Prostate gland (tissue), 2 donors: ENCODE results near the gene PLA2G2D. TPM values are rescaled to one million over a fixed set of nuclear protein-coding genes. Genes with fewer than 3 reads are reported as not detected.

Experiments used
- DNase-seq: peaks from one replicate; pipeline ENCODE4 v3.0.0-alpha.2; 2019; ENCODE audit warnings: low spot score
- H3K27ac ChIP-seq, 2 donors: fragments of 200-600 bp; sonication (generic); 2 replicates each; pipeline ENCODE4 v1.5.1; 2017 to 2019
- H3K27me3 ChIP-seq: fragments of 200-600 bp; sonication (generic); replicated peaks from 2 replicates; pipeline ENCODE4 v1.5.1; 2019; ENCODE audit not compliant: insufficient read depth
- H3K36me3 ChIP-seq, 2 donors: fragments of 200-600 bp; sonication (generic); 1 replicate in 1 of 2; 2 replicates in 1 of 2; pipeline versions ENCODE4 v1.5.1 to v1.8.1; 2017 to 2019
- H3K4me1 ChIP-seq: fragments of 200-600 bp; sonication (generic); replicated peaks from 2 replicates; pipeline ENCODE4 v1.5.1; 2019
- H3K4me3 ChIP-seq, 2 donors: fragments of 200-600 bp; sonication (generic); 2 replicates each; pipeline ENCODE4 v1.5.1; 2017 to 2019
- H3K9me3 ChIP-seq: fragments of 200-600 bp; sonication (generic); 2 replicates; pipeline ENCODE4 v1.5.1; 2017
- CTCF ChIP-seq, 4 experiments: fragments of 200-600 bp in 2 of 4; fragments of 450-650 bp in 2 of 4; sonication (generic) in 2 of 4; IDR thresholded peaks; 1 replicate in 3 of 4; 2 replicates in 1 of 4; pipeline ENCODE4 v1.5.1; 2016 to 2019; ENCODE audit warnings: antibody characterized with exemption in 4 of 4, mild to moderate bottlenecking in 2 of 4, moderate library complexity in 2 of 4
- POLR2A ChIP-seq: fragments of 450-650 bp; IDR thresholded peaks from one replicate; pipeline ENCODE4 v1.6.1; 2016; ENCODE audit warnings: antibody characterized with exemption, mild to moderate bottlenecking
- POLR2AphosphoS5 ChIP-seq: sonication (generic); formaldehyde crosslinking; IDR thresholded peaks from one replicate; pipeline ENCODE4 v1.6.1; 2017; ENCODE audit warnings: antibody characterized with exemption
- WGBS: methylation state at CpG from one replicate; pipeline ENCODE4 v1.1.5; 2018; 5-methylcytosine and 5-hydroxymethylcytosine counted together
- intact Hi-C: fragments of 100-400 bp; cut with DNase I; formaldehyde crosslinking; loops from one replicate; pipeline ENCODE4 v1.14.2; 2022
- total RNA-seq, 2 donors: library from RNA; depleted of rRNA; stranded (reverse); fragments of >200 nt; gene quantifications; one replicate each; pipeline ENCODE4 v1.1.0, GENCODE V29; 2016

PLA2G2D gene
- total RNA-seq, 2 donors from 2014 or later: not detected

GRCh38 chr1:20120796-20121195 lies 1.5 kb upstream of the PLA2G2D start:
- no peaks in the 10 kb centered on the region for H3K36me3 ChIP-seq
- WGBS: 94% methylated on average over 4 of the region's 4 CpGs
- no peak overlapping the region for H3K4me3 ChIP-seq
- intact Hi-C loops: no loop called here
- TF ChIP-seq CTCF (IDR thresholded peaks at IDR 0.05): no peak
- TF ChIP-seq POLR2A: no peak
- TF ChIP-seq POLR2AphosphoS5: no peak
- H3K9me3 ChIP-seq: no peaks in the 10 kb centered on the region
- no peak overlapping the region for H3K27ac ChIP-seq
- H3K4me1 ChIP-seq: no peaks in the 10 kb centered on the region
- DNase-seq: no peak
- H3K27me3 ChIP-seq: no peaks in the 10 kb centered on the region

- H3K27me3 ChIP-seq: no peaks in the 10 kb centered on the region
- TF ChIP-seq CTCF (IDR thresholded peaks at IDR 0.05): no peak
- TF ChIP-seq POLR2A: no peak
- TF ChIP-seq POLR2AphosphoS5: no peak
- intact Hi-C loops: no loop called here
- H3K27ac ChIP-seq: no peak overlapping the region
- H3K36me3 ChIP-seq: no peaks in the 10 kb centered on the region
- no peak overlapping the region for H3K4me3 ChIP-seq
- H3K4me1 ChIP-seq: no peaks in the 10 kb centered on the region
- no peaks in the 10 kb centered on the region for H3K9me3 ChIP-seq
- DNase-seq: no peak
Measured at GRCh38 chr1:20117236-20117635, 2.1 kb downstream of the PLA2G2D start.

- Histone ChIP-seq H3K4me1 (no peaks in the 10 kb centered on the region), H3K36me3 (no peaks in the 10 kb centered on the region), H3K9me3 (no peaks in the 10 kb centered on the region), H3K27me3 (no peaks in the 10 kb centered on the region), H3K4me3 (no peak overlapping the region), H3K27ac (no peak overlapping the region)
- TF ChIP-seq POLR2A (no peak), CTCF (IDR thresholded peaks at IDR 0.05) (no peak), POLR2AphosphoS5 (no peak)
- intact Hi-C loops: no loop called here
- DNase-seq: no peak
- WGBS: 79% methylated on average over 7 of the region's 7 CpGs
Measured at GRCh38 chr1:20115916-20116315, 3.4 kb downstream of the PLA2G2D start.

- DNase-seq: no peak
- TF ChIP-seq CTCF (IDR thresholded peaks at IDR 0.05) (no peak), POLR2A (no peak), POLR2AphosphoS5 (no peak)
- Histone ChIP-seq H3K27ac (no peak overlapping the region), H3K27me3 (no peaks in the 10 kb centered on the region), H3K36me3 (no peaks in the 10 kb centered on the region), H3K9me3 (no peaks in the 10 kb centered on the region), H3K4me1 (no peaks in the 10 kb centered on the region), H3K4me3 (no peak overlapping the region)
- intact Hi-C loops: no loop called here
- 84% methylated on average over 4 of the region's 4 CpGs for WGBS
Measured at GRCh38 chr1:20115479-20115878, 3.9 kb downstream of the PLA2G2D start.

GRCh38 chr1:20114021-20114648 lies 5.2 kb downstream of the PLA2G2D start:
- H3K4me1 ChIP-seq: no peaks in the 10 kb centered on the region
- H3K27me3 ChIP-seq: no peaks in the 10 kb centered on the region
- intact Hi-C loops: no loop called here
- H3K27ac ChIP-seq: no peak overlapping the region
- 65% methylated on average over 15 of the region's 15 CpGs for WGBS
- DNase-seq: no peak
- TF ChIP-seq CTCF (IDR thresholded peaks at IDR 0.05): no peak
- no peak for TF ChIP-seq POLR2AphosphoS5
- TF ChIP-seq POLR2A: no peak
- no peaks in the 10 kb centered on the region for H3K36me3 ChIP-seq
- H3K4me3 ChIP-seq: no peak overlapping the region
- no peaks in the 10 kb centered on the region for H3K9me3 ChIP-seq
